K562 (cell line): Measurements from ENCODE around the gene PDGFC. TPM values are rescaled to one million over a fixed set of nuclear protein-coding genes. Genes with fewer than 3 reads are reported as not detected.

Source experiments
- ATAC-seq: fragments of 200-7000 bp; cut with Tn5 transposase; 3 replicates; pipeline ENCODE4 v1.9.1; 2020; ENCODE audit warnings: moderate library complexity
- BruUV-seq: library from RNA; stranded (reverse); fragments of 400-500 nt; replicated peaks from 2 replicates; lab custom pipeline; 2021; lab: Mats Ljungman, UMichigan
- CTCF ChIA-PET: fragments of 300-600 bp; formaldehyde crosslinking; extraction: SDS; loops from one replicate; lab custom pipeline; 2021; ENCODE audit warnings: low intra/inter-chr PET ratio; lab: Yijun Ruan, JAX
- POLR2A ChIA-PET: fragments of 300-600, 350-650 bp; sonication (Branson Sonifier 250); formaldehyde crosslinking; extraction: SDS; loops from one replicate; lab custom pipeline; 2021; ENCODE audit warnings: antibody characterized with exemption, inconsistent platforms; lab: Yijun Ruan, JAX
- DNase-seq, 4 experiments: peaks; one replicate each; pipeline versions ENCODE4 v3.0.0 to v3.0.0-alpha.2; 2011 to 2018; ENCODE audit warnings: low spot score in 3 of 4, mixed read lengths in 3 of 4; ENCODE audit errors: extremely low read depth in 1 of 4
- FAIRE-seq: peaks from 2 replicates; lab custom pipeline; 2011; peaks lifted over from hg19 to GRCh38; lab: Jason Lieb, UNC
- H2AFZ ChIP-seq: 2 replicates; pipeline ENCODE4 v1.6.0; 2011; ENCODE audit warnings: low read depth, low read length, control low read depth, inconsistent platforms
- H3K27ac ChIP-seq: fragments of 200-600 bp; 3 replicates; pipeline ENCODE4 v1.8.0; 2011; ENCODE audit warnings: low read depth, mild to moderate bottlenecking, control low read depth, inconsistent platforms, low read length, moderate library complexity, mixed read lengths; ENCODE audit errors: extremely low read depth
- H3K27me3 ChIP-seq, 2 experiments: fragments of 300-600 bp in 1 of 2; 2 replicates in 1 of 2; 3 replicates in 1 of 2; pipeline versions ENCODE4 v1.6.0 to v1.8.0; 2011; ENCODE audit warnings: inconsistent platforms in 2 of 2, low read length in 2 of 2, mild to moderate bottlenecking in 1 of 2, mixed read lengths in 1 of 2, moderate library complexity in 1 of 2; ENCODE audit not compliant: control insufficient read depth in 2 of 2, insufficient read depth in 2 of 2
- H3K36me3 ChIP-seq: fragments of 300-600 bp; 3 replicates; pipeline ENCODE4 v1.8.0; 2011; ENCODE audit warnings: mild to moderate bottlenecking, low read length, inconsistent platforms; ENCODE audit not compliant: control insufficient read depth, insufficient read depth
- H3K4me1 ChIP-seq, 2 experiments: fragments of 200-600 bp in 1 of 2; replicated peaks in 1 of 2; 2 replicates in 1 of 2; 3 replicates in 1 of 2; pipeline versions ENCODE4 v1.5.1 to v1.8.0; 2011; ENCODE audit warnings: inconsistent platforms in 2 of 2, low read length in 2 of 2, mild to moderate bottlenecking in 1 of 2, mixed read lengths in 1 of 2, moderate library complexity in 1 of 2; ENCODE audit not compliant: control insufficient read depth in 2 of 2, insufficient read depth in 2 of 2
- H3K4me2 ChIP-seq: 2 replicates; pipeline ENCODE4 v1.6.1; 2011; ENCODE audit warnings: low read length, control low read depth, inconsistent platforms, mixed read lengths; ENCODE audit not compliant: insufficient read depth
- H3K4me3 ChIP-seq: fragments of 200-600 bp; sonication (generic), shearing (Covaris generic); 2 replicates; pipeline ENCODE4 v1.5.1; 2016; ENCODE audit warnings: control low read depth, inconsistent platforms
- H3K79me2 ChIP-seq: fragments of 200-600 bp; 3 replicates; pipeline ENCODE4 v1.8.0; 2011; ENCODE audit warnings: low read length, inconsistent platforms; ENCODE audit not compliant: control insufficient read depth, insufficient read depth
- H3K9ac ChIP-seq, 2 experiments: 2 replicates each; pipeline versions ENCODE4 v1.6.0 to v1.6.1; 2011; ENCODE audit warnings: low read depth in 2 of 2, low read length in 2 of 2, control low read depth in 1 of 2, inconsistent platforms in 1 of 2, mild to moderate bottlenecking in 1 of 2, mixed read lengths in 1 of 2; ENCODE audit not compliant: insufficient read depth in 1 of 2
- H3K9me1 ChIP-seq: one replicate; pipeline ENCODE4 v1.6.0; 2011; ENCODE audit warnings: inconsistent platforms, mild to moderate bottlenecking, low read length, moderate library complexity; ENCODE audit not compliant: control insufficient read depth, insufficient read depth
- H3K9me3 ChIP-seq: replicated peaks from 2 replicates; pipeline ENCODE4 v1.5.1; 2011; ENCODE audit warnings: low read depth, low read length, inconsistent platforms; ENCODE audit not compliant: control insufficient read depth, insufficient read depth
- H4K20me1 ChIP-seq: replicated peaks from 2 replicates; pipeline ENCODE4 v1.6.1; 2011; ENCODE audit warnings: low read length, inconsistent platforms, mixed read lengths; ENCODE audit not compliant: control insufficient read depth, insufficient read depth
- KDM1A ChIP-seq, 2 experiments: fragments of 450-650 bp; IDR thresholded peaks; 2 replicates each; pipeline ENCODE4 v1.6.1; 2016; ENCODE audit warnings: mild to moderate bottlenecking in 2 of 2
- TBL1XR1 ChIP-seq, 2 experiments: IDR thresholded peaks; 2 replicates each; pipeline ENCODE4 v1.6.1; 2012; ENCODE audit warnings: improper control_type of control experiment in 2 of 2, low read length in 2 of 2, mild to moderate bottlenecking in 1 of 2
- WGBS: fragments of 100-300 bp; shearing (Covaris generic); methylation state at CpG from one replicate; pipeline ENCODE4 v1.1.6; 2016; ENCODE audit warnings: low coverage, mixed read lengths; ENCODE audit not compliant: insufficient coverage; ENCODE audit errors: missing lambda C conversion rate; 5-methylcytosine and 5-hydroxymethylcytosine counted together
- in situ Hi-C: fragments of 300-500 bp; cut with MboI; formaldehyde crosslinking; loops from 4 replicates; pipeline ENCODE4 v1.15.0; 2018; ENCODE audit warnings: inconsistent platforms, mixed read lengths
- intact Hi-C: fragments of 100-400 bp; cut with micrococcal nuclease; formaldehyde crosslinking; loops from 2 replicates; pipeline ENCODE4 v1.14.2; 2022
- polyA plus RNA-seq, 8 experiments: library from polyadenylated mRNA; depleted of rRNA in 4 of 8; stranded (reverse) in 5 of 8; unstranded in 3 of 8; fragments of >200 nt; fragmentation: Nextera tagmentation in 2 of 8; fragmentation: Illumina TruSeq in 1 of 8; extraction: Ambion mirVana in 2 of 8; extraction: Trizol in 1 of 8; gene quantifications; 2 replicates each; pipeline versions ENCODE4 v1.2.1 to v1.2.3, GENCODE V29; 2011 to 2014; ENCODE audit warnings: inconsistent platforms in 1 of 8, missing spikeins in 1 of 8
- total RNA-seq, 7 experiments: library from RNA; depleted of rRNA in 6 of 7; stranded (reverse); fragments of >200 nt in 6 of 7; fragmentation: Illumina TruSeq in 2 of 7; extraction: Trizol in 2 of 7; gene quantifications; 2 replicates each; pipeline versions ENCODE4 v1.2.1 to v1.2.3, GENCODE V29; 2011 to 2021; ENCODE audit warnings: low replicate concordance in 1 of 7
- TF ChIP-seq, protein P1 (sequence below): fragments of 250-450 bp; sonication (Bioruptor Pico); IDR thresholded peaks from 2 replicates; pipeline ENCODE4 v1.5.1; 2021; ENCODE audit warnings: mild to moderate bottlenecking
- TF ChIP-seq, protein P2 (sequence below): fragments of 250-450 bp; sonication (Bioruptor Pico); IDR thresholded peaks from 2 replicates; pipeline ENCODE4 v1.4.0; 2020; ENCODE audit warnings: mild to moderate bottlenecking, moderate library complexity

PDGFC gene
- total and polyA plus RNA-seq, 9 of the 15 experiments (the other 6 are each of a cell fraction or from before 2014, with no cell fraction given) = not detected

DNA sequence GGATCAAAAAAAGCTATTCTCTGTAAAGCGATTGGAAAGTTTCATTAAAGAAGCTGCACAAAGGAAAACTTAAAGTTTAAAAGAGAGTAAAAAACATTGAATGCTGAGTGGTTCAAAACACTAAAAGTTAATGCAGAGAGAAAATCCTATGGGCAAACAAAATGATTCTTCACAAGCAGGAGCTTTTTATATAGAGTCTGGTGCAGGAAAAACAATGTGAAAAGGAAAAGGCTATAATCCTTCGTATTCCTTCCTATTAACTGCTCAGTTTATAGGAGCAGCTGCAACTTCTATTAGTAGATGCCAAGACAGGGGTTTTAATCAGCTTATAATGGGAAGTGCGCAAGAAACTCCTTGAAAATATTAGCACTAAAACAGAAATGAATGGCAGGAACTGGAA lies 100.7 kb downstream of the PDGFC start:
- BruUV-seq = no TSS peak
- Histone ChIP-seq H3K9me1 (no peaks in the 10 kb centered on the region), H3K4me3 (no peak overlapping the region), H3K9ac (no peak overlapping the region), H3K79me2 (no peaks in the 10 kb centered on the region), H2AFZ (no peak overlapping the region)
- no peak for ATAC-seq
- TF ChIP-seq KDM1A (IDR thresholded peaks at IDR 0.05) (no peak), TBL1XR1 (IDR thresholded peaks at IDR 0.05; ENCODE audit: low read length in 2 of 2) (no peak)
- TF ChIP-seq, protein P1, sequence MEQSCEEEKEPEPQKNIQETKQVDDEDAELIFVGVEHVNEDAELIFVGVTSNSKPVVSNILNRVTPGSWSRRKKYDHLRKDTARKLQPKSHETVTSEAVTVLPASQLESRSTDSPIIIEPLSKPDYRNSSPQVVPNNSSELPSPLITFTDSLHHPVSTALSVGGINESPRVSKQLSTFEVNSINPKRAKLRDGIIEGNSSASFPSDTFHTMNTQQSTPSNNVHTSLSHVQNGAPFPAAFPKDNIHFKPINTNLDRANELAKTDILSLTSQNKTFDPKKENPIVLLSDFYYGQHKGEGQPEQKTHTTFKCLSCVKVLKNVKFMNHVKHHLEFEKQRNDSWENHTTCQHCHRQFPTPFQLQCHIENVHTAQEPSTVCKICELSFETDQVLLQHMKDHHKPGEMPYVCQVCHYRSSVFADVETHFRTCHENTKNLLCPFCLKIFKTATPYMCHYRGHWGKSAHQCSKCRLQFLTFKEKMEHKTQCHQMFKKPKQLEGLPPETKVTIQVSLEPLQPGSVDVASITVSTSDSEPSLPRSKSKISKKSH = no peak
- TF ChIP-seq, protein P2, sequence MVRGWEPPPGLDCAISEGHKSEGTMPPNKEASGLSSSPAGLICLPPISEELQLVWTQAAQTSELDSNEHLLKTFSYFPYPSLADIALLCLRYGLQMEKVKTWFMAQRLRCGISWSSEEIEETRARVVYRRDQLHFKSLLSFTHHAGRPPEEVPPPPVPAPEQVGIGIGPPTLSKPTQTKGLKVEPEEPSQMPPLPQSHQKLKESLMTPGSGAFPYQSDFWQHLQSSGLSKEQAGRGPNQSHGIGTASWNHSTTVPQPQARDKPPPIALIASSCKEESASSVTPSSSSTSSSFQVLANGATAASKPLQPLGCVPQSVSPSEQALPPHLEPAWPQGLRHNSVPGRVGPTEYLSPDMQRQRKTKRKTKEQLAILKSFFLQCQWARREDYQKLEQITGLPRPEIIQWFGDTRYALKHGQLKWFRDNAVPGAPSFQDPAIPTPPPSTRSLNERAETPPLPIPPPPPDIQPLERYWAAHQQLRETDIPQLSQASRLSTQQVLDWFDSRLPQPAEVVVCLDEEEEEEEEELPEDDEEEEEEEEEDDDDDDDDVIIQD (CRISPR knock-in tag) = no peak
- TF ChIP-seq, all 486 proteins: peak for 0
- ChIA-PET POLR2A (no interaction called here), CTCF (no interaction called here)
- intact Hi-C loops (no loop called here), in situ Hi-C loops (no loop called here)
- no peaks in the 10 kb centered on the region for H3K9me3 ChIP-seq
- no peak overlapping the region for H3K4me2 ChIP-seq
- no peaks in the 10 kb centered on the region for H3K4me1 ChIP-seq
- no peak for DNase-seq
- WGBS = 4% methylated on average over 3 of the region's 3 CpGs
- no peaks in the 10 kb centered on the region for H4K20me1 ChIP-seq
- H3K27ac ChIP-seq = no peak overlapping the region
- H3K27me3 ChIP-seq = no peaks in the 10 kb centered on the region
- FAIRE-seq = no peak
- no peaks in the 10 kb centered on the region for H3K36me3 ChIP-seq
